Measurements from ENCODE around the gene ZFP36.
A peak's percentile ranks its signal among the peaks of the same experiment; 100 is the strongest.

The ZFP36 gene

DNA sequence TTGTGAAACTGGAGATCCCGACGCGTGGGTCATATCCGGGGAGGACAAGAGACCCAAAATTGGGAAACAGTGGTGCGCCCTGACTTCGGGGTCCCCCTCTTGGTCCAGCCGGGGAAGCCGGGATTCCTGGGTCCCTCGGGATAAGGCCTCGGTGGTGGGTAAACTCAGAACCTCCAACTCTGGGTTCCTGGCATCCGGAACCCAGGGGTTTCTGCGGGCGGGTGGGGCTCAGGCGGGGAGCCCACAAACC lies 688 bp downstream of the ZFP36 start:
- no peak for DNase-seq

DNA sequence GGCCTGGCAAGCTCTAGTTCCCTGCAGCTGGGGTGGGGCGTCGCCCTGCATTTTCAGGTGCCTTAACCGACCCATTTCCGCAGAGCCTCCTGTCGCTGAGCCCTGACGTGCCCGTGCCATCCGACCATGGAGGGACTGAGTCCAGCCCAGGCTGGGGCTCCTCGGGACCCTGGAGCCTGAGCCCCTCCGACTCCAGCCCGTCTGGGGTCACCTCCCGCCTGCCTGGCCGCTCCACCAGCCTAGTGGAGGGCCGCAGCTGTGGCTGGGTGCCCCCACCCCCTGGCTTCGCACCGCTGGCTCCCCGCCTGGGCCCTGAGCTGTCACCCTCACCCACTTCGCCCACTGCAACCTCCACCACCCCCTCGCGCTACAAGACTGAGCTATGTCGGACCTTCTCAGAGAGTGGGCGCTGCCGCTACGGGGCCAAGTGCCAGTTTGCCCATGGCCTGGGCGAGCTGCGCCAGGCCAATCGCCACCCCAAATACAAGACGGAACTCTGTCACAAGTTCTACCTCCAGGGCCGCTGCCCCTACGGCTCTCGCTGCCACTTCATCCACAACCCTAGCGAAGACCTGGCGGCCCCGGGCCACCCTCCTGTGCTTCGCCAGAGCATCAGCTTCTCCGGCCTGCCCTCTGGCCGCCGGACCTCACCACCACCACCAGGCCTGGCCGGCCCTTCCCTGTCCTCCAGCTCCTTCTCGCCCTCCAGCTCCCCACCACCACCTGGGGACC lies 1.2 kb downstream of the ZFP36 start:
- DNase-seq, result peak; percentile 78

DNA sequence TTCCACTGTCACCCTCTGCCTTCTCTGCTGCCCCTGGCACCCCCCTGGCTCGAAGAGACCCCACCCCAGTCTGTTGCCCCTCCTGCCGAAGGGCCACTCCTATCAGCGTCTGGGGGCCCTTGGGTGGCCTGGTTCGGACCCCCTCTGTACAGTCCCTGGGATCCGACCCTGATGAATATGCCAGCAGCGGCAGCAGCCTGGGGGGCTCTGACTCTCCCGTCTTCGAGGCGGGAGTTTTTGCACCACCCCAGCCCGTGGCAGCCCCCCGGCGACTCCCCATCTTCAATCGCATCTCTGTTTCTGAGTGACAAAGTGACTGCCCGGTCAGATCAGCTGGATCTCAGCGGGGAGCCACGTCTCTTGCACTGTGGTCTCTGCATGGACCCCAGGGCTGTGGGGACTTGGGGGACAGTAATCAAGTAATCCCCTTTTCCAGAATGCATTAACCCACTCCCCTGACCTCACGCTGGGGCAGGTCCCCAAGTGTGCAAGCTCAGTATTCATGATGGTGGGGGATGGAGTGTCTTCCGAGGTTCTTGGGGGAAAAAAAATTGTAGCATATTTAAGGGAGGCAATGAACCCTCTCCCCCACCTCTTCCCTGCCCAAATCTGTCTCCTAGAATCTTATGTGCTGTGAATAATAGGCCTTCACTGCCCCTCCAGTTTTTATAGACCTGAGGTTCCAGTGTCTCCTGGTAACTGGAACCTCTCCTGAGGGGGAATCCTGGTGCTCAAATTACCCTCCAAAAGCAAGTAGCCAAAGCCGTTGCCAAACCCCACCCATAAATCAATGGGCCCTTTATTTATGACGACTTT lies 2.0 kb downstream of the ZFP36 start:
- DNase-seq, result no peak

DNA sequence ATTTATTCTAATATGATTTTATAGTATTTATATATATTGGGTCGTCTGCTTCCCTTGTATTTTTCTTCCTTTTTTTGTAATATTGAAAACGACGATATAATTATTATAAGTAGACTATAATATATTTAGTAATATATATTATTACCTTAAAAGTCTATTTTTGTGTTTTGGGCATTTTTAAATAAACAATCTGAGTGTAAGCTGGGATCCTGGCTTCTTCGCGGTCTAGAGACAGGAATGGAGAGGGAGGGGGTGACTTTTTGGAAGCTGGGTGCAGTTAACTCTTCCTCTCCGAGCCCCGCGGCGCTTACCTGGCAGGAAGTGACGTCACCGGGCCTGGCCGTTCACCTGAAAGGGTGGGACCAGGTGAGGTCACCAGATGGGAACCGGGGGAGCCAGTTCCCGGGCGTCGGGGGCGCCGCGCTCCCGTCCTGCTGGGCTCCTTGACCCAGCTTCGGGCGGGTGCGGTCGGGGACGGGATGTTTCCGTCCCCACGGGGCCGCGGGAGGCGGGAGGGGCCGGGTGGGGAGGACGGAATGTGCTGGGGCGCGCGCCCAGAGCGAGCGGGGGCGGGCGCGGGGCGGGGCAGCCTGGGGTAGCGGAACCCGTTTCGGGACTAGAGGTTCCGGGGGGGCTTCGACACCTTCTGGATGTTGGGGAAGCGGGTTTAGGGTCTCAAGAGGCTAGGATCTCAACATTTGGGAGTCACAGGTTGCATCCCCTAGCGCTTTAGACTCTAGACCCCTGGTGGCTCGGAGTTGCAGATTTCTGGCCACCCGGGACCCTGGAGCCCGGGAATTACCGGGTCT lies 2.8 kb downstream of the ZFP36 start:
- peak; percentile 87 for DNase-seq

DNA sequence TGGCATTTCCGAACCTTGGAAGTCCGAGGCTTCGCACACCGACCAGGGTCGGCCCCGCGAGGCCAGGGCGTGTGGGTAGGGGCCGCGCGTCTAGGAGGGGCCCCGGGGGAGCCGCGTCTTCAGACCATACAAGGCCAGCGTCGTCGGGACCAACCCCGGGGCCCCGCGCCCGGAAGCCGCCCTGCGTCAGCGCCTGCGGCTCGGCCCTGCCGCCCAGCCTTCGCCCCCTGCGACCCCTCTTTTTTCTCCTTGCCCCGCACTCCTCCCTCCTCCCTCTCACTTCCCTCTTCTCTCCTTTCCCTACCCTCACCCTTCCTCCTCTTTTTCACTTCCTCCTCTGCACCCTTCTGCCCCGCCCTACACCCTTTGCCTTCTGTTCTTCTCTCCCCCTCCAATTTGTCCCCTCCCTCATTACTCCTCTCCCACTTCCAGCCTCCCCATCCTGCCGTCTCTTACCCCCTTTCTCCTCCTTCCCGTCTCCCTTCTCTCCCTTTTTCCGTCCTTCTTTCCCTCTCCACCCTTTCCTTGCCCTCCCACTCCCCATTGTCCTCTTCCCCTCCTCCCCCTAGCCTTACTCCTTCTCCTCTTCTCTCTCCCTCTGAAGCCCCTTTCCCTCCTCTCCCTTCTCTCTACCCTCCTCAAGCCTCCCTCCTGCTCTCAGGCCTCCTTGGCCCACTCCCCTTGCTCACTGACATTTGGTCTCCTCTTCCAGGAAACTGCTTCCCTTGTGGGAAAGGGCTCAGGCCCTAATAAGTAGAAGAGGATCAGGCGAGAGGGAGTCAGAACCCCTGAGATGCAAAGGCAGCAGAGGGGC lies 3.6 kb downstream of the ZFP36 start:
- peak; percentile 64 for DNase-seq

DNA sequence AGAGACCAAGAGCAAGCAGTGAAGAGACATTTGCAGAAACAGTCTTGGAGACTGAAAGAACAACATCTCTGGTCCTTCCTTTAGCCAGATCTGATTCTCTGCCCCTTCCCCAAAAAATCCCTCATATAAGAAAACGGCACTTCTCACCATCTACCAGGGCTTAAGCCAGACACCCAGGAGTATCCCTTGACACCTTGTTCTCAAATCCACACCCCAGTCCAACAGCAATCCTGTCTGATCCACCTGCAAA lies 4.1 kb downstream of the ZFP36 start:
- DNase-seq, result no peak

DNA sequence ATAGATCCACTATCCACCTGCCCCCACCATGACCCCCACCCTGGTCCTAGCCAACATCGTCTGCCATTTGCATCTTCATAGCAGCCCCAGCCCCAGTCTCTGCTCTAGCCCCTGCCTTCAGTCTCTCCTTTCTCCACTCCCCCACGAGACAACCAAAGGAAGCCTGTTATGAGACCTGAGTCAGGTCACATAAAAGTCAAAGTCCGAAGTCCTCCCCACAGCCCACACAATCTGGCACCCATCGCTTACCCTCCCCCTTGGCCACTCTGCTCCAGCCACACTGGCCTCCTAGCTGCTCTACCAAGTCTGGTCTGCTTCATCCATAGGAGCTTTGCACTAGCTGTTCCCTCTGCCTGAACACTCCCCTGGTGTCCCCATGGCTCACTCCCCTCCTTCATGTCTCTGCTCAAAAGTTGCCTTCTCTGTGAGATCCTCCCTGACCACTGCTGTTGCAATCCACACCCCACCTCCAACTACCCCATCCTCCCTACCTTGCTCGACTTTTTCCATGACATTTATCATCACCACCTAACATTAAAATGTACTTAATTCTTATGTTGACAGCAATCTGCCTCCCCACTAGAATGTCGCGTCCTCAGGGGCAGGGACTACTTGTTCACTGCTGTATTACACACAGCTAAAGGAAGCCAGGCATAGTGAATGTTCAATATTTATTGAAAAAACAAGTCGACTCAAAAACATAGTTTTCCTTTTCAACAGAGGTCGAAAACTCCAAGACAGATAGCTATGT lies 4.6 kb downstream of the ZFP36 start:
- no peak for DNase-seq

DNA sequence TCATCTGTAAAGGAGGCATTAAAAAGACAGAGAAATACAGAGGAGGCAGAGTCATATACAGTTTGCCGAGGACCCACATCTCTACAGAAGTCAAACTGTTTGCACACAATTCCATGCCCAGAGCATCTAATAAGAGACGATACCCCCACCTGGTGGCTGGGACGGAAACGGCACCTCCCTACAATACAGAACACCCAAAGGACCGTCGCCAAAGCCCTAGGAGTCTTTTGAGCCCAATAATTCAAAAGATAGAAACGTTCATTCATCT lies 5.1 kb downstream of the ZFP36 start:
- DNase-seq, result peak; percentile 93

DNA sequence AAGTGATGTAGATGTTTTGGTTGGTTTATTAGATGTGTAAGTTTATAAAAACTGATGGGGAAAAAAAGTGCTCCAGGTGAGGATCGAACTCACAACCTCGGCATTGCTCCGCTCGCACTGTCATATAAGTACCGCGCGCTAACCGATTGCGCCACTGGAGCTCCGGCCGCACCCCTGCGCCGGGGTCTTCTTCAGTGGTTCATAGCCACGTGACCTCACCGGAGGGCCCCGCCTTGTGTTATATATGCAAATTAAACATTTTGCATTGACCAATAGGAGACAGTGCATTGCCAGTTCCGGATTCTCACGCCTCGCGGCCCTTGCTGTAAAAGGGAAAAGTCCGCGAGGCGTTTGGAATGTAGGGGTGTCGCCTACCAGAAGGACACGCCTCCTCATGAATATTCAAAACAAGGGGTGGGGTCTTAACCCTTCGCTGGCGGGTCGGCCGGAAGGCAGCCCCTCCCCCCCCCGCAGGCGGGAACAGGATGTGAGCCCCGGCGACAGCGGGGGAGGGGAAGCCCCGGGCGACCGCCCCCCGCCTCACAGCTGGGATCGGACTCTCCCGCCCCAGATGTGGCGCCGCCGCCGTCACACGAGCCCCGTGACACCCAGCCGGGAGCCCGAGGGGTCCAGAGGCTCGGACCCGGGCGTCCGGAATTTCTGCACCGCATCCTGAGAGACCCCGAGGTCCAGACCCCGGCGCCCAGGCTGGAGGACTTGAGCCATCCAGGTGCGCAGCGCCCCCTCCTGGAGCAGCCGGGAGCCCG lies 5.6 kb downstream of the ZFP36 start, which contains the start of gene PLEKHG2:
Gene PLEKHG2 (plus strand): TSS at position 570 of the 767 bp plus-strand sequence. CDS start 1,418 bp downstream, outside the sequence.
- DNase-seq, result peak; percentile 99

DNA sequence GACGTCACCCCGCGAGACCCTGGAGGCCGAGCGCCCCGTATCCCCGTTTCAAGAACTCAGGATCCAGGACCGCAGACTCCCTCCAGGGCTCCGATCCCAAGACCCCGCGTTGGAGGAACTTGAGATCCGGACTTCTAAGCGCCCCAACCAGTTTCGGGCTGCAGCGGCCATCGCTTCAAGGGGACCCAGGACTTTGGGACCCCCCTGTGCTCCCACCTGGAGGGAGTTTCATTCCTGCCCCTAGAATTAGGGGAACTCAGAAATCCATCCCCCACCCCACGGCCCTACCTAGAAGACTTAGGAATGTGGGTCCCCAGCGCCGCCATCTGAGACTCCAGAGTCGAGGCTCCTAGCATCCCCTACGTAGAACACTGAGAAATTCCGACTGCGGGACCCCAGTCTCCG lies 6.2 kb downstream of the ZFP36 start:
- DNase-seq, result no peak

DNA sequence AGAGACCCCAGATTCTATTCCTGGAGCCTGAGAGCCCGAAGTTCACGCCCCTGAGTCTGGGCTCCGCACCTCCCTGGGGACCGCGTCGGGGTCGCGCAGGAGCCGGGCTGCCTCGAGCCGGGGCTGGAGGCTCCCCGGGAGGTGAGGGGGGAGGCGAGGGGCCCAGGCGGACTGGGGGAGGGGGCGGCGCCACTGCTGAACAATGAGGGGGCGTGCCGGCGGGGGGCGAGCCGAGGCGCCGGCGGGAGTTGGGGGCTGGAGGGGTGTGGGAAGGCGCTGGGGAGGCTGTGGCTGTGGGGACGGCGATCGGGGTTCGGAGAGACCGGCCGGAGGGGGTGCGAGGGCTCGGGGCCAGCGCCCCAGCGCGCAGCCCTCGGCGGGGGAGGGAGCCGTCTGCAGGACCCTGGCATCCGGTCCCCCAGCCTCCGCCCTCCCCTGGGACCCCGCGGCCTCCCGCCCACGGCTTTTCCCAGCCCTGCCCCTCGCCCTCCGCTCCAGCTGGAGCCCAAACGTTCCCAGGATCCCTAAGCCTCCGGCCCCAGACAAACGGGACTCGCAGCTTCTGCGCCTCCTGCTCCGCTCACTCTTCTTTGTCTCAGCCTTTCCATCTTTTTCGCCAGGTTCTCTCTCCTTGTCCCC lies 6.7 kb downstream of the ZFP36 start:
- DNase-seq, result no peak

DNA sequence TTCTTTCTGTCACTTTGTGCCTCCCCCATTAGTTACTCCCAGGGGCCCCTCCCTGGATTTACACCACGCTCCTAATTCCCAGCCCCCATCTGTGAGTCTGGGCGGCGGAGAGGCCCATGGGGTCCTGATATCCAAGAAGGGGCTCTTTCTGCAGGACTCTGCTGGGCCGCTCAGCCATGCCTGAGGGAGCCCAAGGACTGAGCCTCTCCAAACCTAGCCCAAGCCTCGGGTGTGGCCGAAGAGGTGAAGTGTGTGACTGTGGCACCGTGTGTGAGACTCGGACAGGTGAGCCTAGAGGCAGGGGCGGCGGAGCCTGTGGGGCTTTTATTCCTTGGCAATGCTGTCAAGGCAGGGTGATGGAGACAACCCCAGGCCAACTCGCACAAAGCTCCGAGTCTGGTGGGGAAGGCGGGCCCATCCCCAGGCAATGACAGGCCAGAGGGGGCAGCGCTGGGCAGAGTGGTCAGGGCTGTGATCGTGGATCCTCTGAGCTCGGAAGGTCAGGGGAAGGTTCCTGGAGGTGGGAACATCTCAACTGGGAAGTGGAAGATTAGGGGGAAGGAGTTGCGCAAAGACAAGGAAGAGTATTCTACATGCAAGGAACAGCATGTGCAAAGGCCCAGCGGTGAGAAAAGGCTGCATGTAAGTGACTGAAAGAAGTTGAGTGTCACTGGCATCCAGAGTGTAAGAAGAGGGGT lies 7.4 kb downstream of the ZFP36 start:
- no peak for DNase-seq

DNA sequence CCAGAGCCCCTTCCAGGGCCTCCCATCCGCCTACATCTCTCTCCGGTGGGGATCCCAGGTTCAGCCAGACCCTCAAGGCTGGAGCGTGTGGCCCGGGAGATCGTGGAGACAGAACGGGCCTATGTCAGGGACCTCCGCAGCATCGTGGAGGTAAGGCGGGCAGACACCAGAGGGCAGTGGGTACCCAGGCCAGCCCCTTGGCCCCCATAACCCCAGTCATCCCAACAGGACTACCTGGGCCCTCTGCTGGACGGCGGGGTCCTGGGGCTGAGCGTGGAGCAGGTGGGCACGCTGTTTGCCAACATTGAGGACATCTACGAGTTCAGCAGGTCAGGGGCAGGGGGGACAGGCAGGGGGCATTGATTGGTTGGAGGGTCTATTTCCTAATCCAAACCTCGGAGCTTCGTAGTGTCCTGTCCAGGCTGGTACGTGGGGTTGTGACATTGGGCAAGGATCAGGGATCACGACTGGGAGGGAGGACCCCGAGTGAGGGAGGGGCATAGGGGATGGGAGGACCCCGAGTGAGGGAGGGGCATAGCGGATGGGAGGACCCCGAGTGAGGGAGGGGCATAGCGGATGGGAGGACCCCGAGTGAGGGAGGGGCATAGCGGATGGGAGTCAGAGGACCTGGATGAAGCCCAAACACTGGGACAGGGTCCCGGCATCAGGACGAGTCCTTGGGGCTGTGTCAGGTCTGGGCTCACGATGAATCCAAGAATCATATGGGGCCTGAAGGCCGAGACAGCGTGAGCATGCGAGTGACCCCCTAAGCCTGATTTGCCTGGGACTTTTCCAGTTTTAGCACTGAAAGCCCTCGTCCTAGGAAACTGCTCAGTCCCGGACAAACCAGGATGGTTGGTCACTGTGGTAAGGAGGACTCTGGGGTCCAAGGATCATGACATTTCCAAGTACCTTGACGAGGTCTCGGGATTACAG lies 8.7 kb downstream of the ZFP36 start:
- no peak for DNase-seq

DNA sequence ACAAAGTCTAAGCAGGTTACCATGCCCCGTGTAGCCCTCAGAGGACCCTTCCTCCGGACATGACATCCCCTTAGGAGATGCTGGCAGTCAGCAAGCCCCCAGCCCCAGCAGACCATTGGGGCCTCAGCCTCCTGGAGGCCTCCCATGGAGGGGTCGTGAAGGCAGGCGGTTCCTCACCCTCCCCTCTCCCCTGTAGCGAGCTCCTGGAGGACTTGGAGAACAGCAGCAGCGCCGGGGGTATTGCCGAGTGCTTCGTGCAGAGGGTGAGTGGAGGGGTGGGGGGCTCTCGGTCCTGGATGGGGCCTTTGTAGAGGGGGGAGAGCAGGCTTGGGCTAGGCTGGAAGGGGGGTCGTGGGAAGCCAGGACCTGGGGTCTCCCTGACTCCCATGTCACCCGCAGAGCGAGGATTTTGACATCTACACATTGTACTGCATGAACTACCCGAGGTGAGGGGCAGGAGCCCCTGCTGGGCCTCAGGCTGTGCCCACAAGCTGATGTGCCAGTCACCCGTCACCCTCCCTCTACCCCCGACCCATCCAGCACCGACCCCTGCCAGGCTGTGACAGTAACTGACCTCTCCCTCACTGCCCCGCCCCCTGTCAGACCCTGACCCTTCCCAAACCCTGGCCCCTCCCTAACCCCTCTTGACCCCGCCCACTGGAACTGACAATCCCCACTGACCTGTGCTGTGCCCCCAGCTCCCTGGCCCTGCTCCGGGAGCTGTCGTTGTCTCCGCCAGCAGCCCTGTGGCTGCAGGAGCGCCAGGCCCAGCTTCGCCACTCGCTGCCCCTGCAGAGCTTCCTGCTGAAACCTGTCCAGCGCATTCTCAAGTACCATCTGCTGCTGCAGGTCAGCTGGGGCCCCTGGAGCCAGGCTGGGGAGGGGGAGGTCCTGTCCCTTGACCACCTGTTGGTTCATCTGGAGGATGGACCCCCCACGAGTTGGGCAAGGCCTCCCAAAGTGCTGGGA lies 9.8 kb downstream of the ZFP36 start:
- no peak for DNase-seq

DNA sequence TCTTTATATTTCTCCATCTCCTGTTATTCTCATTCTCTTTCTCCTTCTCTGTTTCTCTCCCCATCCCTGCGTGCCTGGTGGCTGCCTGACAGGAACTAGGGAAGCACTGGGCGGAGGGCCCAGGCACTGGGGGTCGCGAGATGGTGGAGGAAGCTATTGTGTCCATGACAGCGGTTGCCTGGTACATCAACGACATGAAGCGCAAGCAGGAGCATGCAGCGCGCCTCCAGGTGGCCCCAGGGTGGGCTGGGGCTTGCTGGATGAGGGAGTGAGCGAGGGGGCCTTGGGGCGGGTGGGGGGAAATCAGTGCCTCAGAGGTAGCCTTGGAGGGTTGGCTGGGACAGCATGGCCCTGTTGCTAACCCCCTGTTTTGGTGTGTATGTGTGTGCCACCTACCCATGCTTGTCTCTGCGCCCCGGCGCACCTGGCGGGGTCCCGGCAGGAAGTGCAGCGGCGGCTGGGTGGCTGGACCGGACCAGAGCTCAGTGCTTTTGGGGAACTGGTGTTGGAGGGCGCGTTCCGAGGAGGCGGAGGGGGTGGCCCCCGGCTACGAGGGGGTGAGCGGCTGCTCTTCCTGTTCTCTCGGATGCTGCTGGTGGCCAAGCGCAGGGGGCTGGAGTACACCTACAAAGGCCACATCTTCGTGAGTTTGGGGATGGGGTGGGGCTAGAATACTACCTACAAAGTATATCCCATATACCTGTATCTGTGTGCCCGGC lies 11.0 kb downstream of the ZFP36 start:
- DNase-seq, result no peak

DNA sequence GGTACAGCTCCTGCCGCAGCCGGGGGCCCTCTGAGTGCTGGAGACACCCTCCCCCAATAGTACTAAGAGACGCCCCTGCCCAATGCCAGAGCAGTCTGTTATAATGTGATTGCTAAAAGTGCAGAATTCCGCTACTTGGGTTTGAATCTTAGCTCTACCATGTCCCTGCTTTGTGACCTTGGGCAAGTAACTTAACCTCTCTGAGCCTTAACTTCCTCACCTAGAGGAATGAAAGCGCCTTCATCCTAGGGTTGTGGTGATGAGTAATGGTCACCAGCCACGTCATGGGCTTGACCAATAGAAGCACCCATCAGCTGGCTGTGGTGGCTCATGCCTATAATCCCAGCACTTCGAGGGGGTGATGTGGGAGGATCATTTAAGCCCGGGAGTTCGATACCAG lies 12.4 kb downstream of the ZFP36 start:
- no peak for DNase-seq

DNA sequence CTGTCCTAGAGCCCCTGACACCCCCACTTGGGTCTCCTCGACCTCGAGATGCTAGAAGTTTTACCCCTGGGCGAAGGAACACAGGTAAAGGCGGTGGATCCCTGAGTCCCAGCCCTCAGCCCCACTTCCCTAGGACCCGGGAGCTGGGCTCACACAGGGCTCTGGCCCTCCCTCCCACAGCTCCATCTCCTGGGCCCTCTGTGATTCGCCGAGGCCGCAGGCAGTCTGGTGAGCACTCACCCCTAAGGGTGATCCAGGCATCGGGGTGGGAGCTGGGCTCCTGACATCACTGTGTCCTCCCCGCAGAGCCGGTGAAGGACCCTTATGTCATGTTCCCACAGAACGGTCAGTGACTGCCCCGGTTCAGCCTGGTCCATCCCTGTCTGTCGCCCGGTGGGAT lies 14.1 kb downstream of the ZFP36 start:
- DNase-seq, result no peak

DNA sequence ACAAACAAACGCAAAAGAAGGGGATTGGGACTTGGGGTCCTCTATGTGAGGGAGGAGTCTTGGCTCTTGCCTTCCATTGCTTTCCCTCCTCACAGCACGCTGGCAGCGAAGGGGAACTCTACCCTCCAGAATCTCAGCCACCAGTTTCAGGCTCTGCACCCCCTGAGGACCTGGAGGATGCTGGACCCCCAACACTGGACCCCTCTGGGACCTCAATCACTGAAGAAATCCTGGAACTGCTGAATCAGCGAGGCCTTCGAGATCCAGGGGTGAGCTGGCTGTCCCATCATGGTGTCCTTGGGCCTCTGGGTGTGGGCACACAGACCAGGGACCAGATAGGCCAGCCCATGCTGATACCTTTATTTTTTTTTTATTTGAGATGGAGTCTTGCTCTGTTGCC lies 15.4 kb downstream of the ZFP36 start:
- DNase-seq, result no peak

Data from CD4-positive, alpha-beta T cell treated with Interleukin-4 for 4 hours (primary cell).